CD4-positive, alpha-beta T cell treated with Interleukin-6 for 4 hours (primary cell): ENCODE measurements around the gene MED6.

Experiments
- DNase-seq: peaks from one replicate; pipeline ENCODE4 v3.0.0-alpha.2; 2020; ENCODE audit warnings: mixed read lengths

MED6 gene

GRCh38 chr14:70595443-70596185 lies 4.8 kb downstream of the MED6 start:
- no peak for DNase-seq

GRCh38 chr14:70594461-70594860 lies 6.0 kb downstream of the MED6 start:
- DNase-seq: no peak

- no peak for DNase-seq
Observed at GRCh38 chr14:70585231-70585630, 15.2 kb downstream of the MED6 start.

- DNase-seq: no peak
Observed at GRCh38 chr14:70576891-70577290, 23.6 kb downstream of the MED6 start.

DNA sequence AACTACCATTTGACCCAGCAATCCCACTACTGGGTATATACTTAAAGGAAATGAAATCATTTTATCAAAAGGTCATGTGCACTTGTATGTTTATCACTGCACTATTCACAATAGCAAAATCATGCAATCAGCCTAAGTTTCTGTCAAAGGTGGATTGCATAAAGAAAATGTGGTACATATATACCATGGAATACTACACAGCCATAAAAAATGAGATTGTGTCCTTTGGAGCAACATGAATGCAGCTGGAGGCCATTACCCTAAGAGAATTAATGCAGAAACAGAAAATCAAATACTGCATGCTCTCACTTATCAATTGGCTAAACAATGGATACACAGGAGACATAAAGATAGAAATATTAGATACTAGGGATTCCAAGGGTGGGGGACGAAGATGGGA lies 27.4 kb downstream of the MED6 start:
- no peak for DNase-seq

GRCh38 chr14:70571139-70571538 lies 29.3 kb downstream of the MED6 start:
- DNase-seq: no peak

DNA sequence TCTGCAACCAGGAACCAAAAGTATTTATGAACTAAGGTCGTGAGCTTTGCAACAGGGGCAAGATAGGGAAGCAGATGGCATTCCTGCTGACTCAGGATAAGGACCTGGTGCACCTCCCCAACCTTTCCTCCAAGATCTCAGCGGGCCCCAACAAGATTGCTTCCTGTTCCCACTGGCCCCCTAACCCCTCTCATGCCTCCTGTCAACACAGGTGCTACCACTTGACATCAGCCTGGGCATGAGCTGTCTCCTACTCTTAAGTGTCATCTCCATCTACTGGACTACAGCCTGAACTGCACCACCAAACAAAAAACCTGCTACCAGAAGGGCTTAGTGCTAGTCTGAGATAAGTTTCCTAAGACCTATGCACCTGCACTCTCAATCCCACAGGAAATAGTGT lies 32.7 kb downstream of the MED6 start:
- no peak for DNase-seq

- no peak for DNase-seq
Observed at GRCh38 chr14:70563869-70564268, 36.6 kb downstream of the MED6 start.

DNA sequence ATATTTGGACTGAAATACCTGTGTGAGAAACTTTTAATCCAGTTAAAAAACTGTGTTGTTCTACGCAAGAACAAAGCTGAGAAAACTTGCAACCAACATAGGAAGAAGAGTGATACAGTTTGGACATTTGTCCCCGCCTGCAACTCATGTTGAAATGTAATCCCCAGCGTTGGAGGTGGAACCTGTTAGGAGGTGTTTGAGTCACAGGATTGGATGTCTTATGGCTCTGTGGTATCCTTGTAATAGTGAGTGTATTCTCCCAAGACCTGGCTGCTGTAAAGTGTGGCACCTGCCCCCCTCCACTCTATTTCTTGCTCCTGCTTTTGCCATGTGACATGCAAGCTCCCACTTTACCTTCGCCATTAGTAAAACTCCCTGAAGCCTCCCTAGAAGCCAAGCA lies 37.0 kb downstream of the MED6 start:
- no peak for DNase-seq

DNA sequence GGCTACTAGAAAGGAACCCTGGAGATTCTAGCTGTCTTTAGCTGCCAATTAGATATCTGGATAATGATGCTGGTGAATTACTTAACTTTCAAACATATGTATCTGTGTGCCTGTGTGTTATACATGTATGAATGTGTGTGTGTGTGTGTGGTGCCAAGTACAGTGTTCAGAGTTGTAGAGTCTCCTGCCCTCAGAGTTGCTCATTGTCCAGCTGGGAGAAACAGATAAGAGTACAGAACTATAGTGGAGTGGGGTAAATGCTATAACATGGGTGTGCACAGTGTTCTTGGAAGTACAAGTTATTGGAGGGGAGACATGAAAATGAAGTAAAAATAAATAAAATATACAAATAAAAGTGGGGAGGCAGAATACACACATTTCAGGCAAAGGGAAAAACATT lies 42.1 kb downstream of the MED6 start:
- no peak for DNase-seq

DNA sequence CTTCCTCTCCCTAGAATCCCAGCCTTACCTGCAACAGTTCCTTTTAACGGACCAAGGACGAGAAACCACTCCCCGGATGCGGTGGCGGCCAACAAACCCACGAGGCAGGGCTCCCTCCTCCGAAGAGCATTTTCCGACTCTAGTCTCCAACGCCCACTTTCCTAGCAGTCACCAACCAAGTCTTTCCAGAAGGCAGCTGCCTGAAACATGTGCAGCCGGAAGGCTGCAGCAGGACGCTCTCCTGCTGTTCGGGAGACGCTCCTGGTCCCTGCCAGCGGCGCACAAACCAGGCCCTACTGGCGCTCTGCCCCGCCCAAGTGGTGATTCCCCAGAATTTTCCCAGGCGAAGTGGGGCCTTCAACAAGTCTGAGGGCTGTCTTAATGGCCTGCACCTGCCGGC lies 44.6 kb downstream of the MED6 start:
- no peak for DNase-seq

DNA sequence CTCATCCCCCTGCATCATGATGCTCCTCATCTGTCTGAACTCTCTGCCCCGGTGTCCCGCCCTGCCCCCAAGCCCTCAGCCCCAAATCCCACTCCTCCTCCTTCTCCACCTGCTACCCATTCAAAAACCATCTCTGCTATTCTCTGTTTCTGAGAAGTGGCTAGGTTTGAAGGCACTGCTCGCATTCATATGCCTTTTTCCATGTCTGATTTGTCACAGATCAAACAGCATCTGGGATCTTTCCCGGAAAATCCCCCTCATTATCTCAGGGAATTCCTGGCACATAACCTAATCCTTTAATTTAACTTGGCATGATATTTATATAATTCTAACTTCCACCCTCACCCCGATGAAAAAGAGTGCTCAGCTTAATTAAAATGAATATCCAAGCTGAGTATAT lies 62.4 kb downstream of the MED6 start:
- DNase-seq: no peak

DNA sequence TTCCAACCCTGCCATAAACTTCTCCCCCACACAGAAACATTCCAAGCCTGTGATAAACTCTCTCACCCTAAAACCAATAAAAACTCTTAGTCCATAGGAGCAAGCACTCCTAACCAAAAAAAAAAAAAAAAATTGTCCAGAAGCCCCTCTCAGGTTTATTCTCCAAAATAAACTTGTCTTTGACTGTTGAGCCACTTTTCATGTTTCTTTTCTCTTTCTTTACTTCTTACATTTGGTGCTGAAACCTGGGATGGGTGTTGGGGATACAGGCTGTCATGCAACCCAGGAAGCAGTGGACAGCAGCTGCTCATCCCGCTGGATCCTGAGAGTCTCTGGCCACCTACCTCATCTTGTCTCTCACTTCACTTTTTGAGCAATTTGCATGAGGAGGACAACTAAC lies 63.6 kb downstream of the MED6 start:
- no peak for DNase-seq

- no peak for DNase-seq
Observed at GRCh38 chr14:70534904-70535303, 65.6 kb downstream of the MED6 start, which contains the start of gene ADAM20. ADAM20 (minus strand) TSS chr14:70535004; CDS start chr14:70524757, 10,247 bp downstream.
